H1 (cell line): ENCODE data around the gene PRMT9. TPM values are rescaled to one million over a fixed set of nuclear protein-coding genes. Genes with fewer than 3 reads are reported as not detected.

Experiments used
- CTCF ChIA-PET: fragments of 300-600 bp; sonication (Branson Sonifier 250); formaldehyde crosslinking; loops from one replicate; lab custom pipeline; 2021; ENCODE audit not compliant: partially characterized antibody; lab: Charles Lee
- POLR2A ChIA-PET: fragments of 300-600 bp; sonication (Branson Sonifier 250); formaldehyde crosslinking; loops from one replicate; lab custom pipeline; 2021; ENCODE audit warnings: inconsistent platforms; ENCODE audit not compliant: partially characterized antibody; lab: Charles Lee
- DNase-seq, 2 experiments: peaks; one replicate each; pipeline versions ENCODE4 v3.0.0 to v3.0.0-alpha.2; 2010 to 2022; ENCODE audit warnings: low spot score in 2 of 2, low read depth in 1 of 2, mixed read lengths in 1 of 2
- FAIRE-seq: peaks from 2 replicates; lab custom pipeline; 2011; peaks lifted over from hg19 to GRCh38; lab: Jason Lieb, UNC
- H2AFZ ChIP-seq: 2 replicates; pipeline ENCODE4 v1.8.1; 2012; ENCODE audit warnings: low read length, inconsistent platforms
- H2AK5ac ChIP-seq: 2 replicates; pipeline ENCODE4 v1.6.1; 2013; ENCODE audit warnings: low read depth, low read length
- H2BK120ac ChIP-seq: replicated peaks from 2 replicates; pipeline ENCODE3; 2013; ENCODE audit warnings: low read depth, low read length, inconsistent platforms
- H2BK12ac ChIP-seq: 2 replicates; pipeline ENCODE4 v1.6.1; 2013; ENCODE audit warnings: low read depth, low read length
- H2BK15ac ChIP-seq: 2 replicates; pipeline ENCODE4 v1.6.1; 2013; ENCODE audit warnings: low read length
- H2BK20ac ChIP-seq: 2 replicates; pipeline ENCODE4 v1.6.1; 2013; ENCODE audit warnings: low read length
- H2BK5ac ChIP-seq: 2 replicates; pipeline ENCODE4 v1.6.1; 2013; ENCODE audit warnings: low read depth, low read length
- H3K14ac ChIP-seq: 2 replicates; pipeline ENCODE4 v1.6.1; 2013; ENCODE audit warnings: inconsistent platforms; ENCODE audit not compliant: insufficient read length
- H3K18ac ChIP-seq: 2 replicates; pipeline ENCODE4 v1.6.1; 2013; ENCODE audit warnings: low read length; ENCODE audit errors: extremely low read depth
- H3K23ac ChIP-seq: 2 replicates; pipeline ENCODE4 v1.6.1; 2013; ENCODE audit warnings: inconsistent platforms; ENCODE audit not compliant: insufficient read length
- H3K23me2 ChIP-seq: 2 replicates; pipeline ENCODE4 v1.6.1; 2013; ENCODE audit warnings: low read depth, low read length
- H3K27ac ChIP-seq: 2 replicates; pipeline ENCODE4 v1.6.1; 2011; ENCODE audit warnings: low read depth, low read length, inconsistent platforms
- H3K27me3 ChIP-seq, 4 experiments: replicated peaks in 1 of 4; 1 replicate in 1 of 4; 2 replicates in 3 of 4; pipeline versions ENCODE4 v1.6.1 to v1.8.1; 2011 to 2013; ENCODE audit warnings: low read length in 3 of 4, mild to moderate bottlenecking in 3 of 4, inconsistent platforms in 2 of 4, mixed read lengths in 2 of 4, moderate library complexity in 1 of 4; ENCODE audit not compliant: control insufficient read depth in 3 of 4, insufficient read depth in 3 of 4; ENCODE audit errors: extremely low read depth in 1 of 4
- H3K36me3 ChIP-seq, 4 experiments: 2 replicates each; pipeline versions ENCODE4 v1.6.1 to v1.8.1; 2011 to 2013; ENCODE audit warnings: mild to moderate bottlenecking in 4 of 4, low read length in 3 of 4, moderate library complexity in 2 of 4, control low read depth in 1 of 4, inconsistent platforms in 1 of 4; ENCODE audit not compliant: insufficient read depth in 4 of 4, control insufficient read depth in 2 of 4
- H3K4ac ChIP-seq: replicated peaks from 2 replicates; pipeline ENCODE3; 2013; ENCODE audit warnings: low read length, low read depth, mixed read lengths, inconsistent platforms; ENCODE audit not compliant: insufficient read length
- H3K4me1 ChIP-seq, 4 experiments: replicated peaks in 1 of 4; 1 replicate in 1 of 4; 2 replicates in 3 of 4; pipeline versions ENCODE4 v1.6.1 to v1.8.1; 2011 to 2013; ENCODE audit warnings: low read length in 3 of 4, inconsistent platforms in 2 of 4, mixed read lengths in 1 of 4; ENCODE audit not compliant: insufficient read depth in 4 of 4, control insufficient read depth in 3 of 4
- H3K4me2 ChIP-seq, 2 experiments: 2 replicates each; pipeline versions ENCODE4 v1.6.1 to v1.8.1; 2011 to 2013; ENCODE audit warnings: low read depth in 2 of 2, low read length in 2 of 2, control low read depth in 1 of 2, inconsistent platforms in 1 of 2, mild to moderate bottlenecking in 1 of 2; ENCODE audit not compliant: insufficient read depth in 1 of 2
- H3K4me3 ChIP-seq, 4 experiments: fragments of 200-600, 300-600 bp in 1 of 4; sonication (generic), shearing (Covaris generic), sonication (Bioruptor Twin) in 1 of 4; 2 replicates each; pipeline versions ENCODE4 v1.5.1 to v1.8.1; 2011 to 2016; ENCODE audit warnings: low read length in 4 of 4, low read depth in 3 of 4, control low read depth in 2 of 4, inconsistent platforms in 2 of 4, mild to moderate bottlenecking in 2 of 4, mixed read lengths in 1 of 4, moderate library complexity in 1 of 4; ENCODE audit not compliant: insufficient read depth in 2 of 4; ENCODE audit errors: extremely low read depth in 1 of 4
- H3K56ac ChIP-seq: replicated peaks from 2 replicates; pipeline ENCODE3; 2013; ENCODE audit warnings: low read depth, mild to moderate bottlenecking, mixed read lengths, low read length, inconsistent platforms; ENCODE audit not compliant: insufficient read length
- H3K79me1 ChIP-seq: 2 replicates; pipeline ENCODE4 v1.6.1; 2013; ENCODE audit warnings: low read depth, low read length, control low read depth
- H3K79me2 ChIP-seq, 2 experiments: 2 replicates each; pipeline versions ENCODE4 v1.6.1 to v1.8.1; 2012 to 2013; ENCODE audit warnings: low read length in 2 of 2, mild to moderate bottlenecking in 2 of 2, inconsistent platforms in 1 of 2; ENCODE audit not compliant: insufficient read depth in 2 of 2, control insufficient read depth in 1 of 2
- H3K9ac ChIP-seq, 4 experiments: replicated peaks in 1 of 4; 1 replicate in 1 of 4; 2 replicates in 3 of 4; pipeline versions ENCODE4 v1.6.1 to v1.8.1; 2011 to 2013; ENCODE audit warnings: low read depth in 3 of 4, low read length in 3 of 4, control low read depth in 2 of 4, mild to moderate bottlenecking in 2 of 4, moderate library complexity in 2 of 4, inconsistent platforms in 1 of 4; ENCODE audit errors: extremely low read depth in 1 of 4
- H3K9me3 ChIP-seq, 2 experiments: 2 replicates each; pipeline versions ENCODE4 v1.6.1 to v1.8.1; 2012 to 2013; ENCODE audit warnings: mild to moderate bottlenecking in 2 of 2, moderate library complexity in 2 of 2, control low read depth in 1 of 2, inconsistent platforms in 1 of 2, low read depth in 1 of 2, low read length in 1 of 2, mixed read lengths in 1 of 2; ENCODE audit not compliant: insufficient read depth in 2 of 2
- H4K20me1 ChIP-seq, 2 experiments: replicated peaks in 1 of 2; 2 replicates each; pipeline versions ENCODE3 to v1.8.1; 2011 to 2013; ENCODE audit warnings: inconsistent platforms in 2 of 2, low read length in 2 of 2, mild to moderate bottlenecking in 1 of 2; ENCODE audit not compliant: insufficient read depth in 2 of 2, control insufficient read depth in 1 of 2
- H4K5ac ChIP-seq: 2 replicates; pipeline ENCODE4 v1.6.1; 2013; ENCODE audit warnings: low read length, low read depth, mixed read lengths, inconsistent platforms; ENCODE audit not compliant: insufficient read length
- H4K8ac ChIP-seq: 2 replicates; pipeline ENCODE4 v1.8.0; 2013; ENCODE audit warnings: mild to moderate bottlenecking, moderate library complexity, low read length, inconsistent platforms; ENCODE audit not compliant: insufficient read depth; ENCODE audit errors: extremely low read depth
- H4K91ac ChIP-seq: replicated peaks from 2 replicates; pipeline ENCODE3; 2013; ENCODE audit warnings: low read length, mixed read lengths, inconsistent platforms; ENCODE audit not compliant: insufficient read length
- BACH1 ChIP-seq: IDR thresholded peaks from 2 replicates; pipeline ENCODE4 v1.6.1; 2012; ENCODE audit warnings: low read length, improper control_type of control experiment
- BCL11A ChIP-seq, 2 experiments: IDR thresholded peaks; one replicate each; pipeline ENCODE4 v1.6.1; 2011; ENCODE audit warnings: low read depth in 2 of 2, low read length in 2 of 2, mild to moderate bottlenecking in 2 of 2
- BRCA1 ChIP-seq: IDR thresholded peaks from 2 replicates; pipeline ENCODE4 v1.6.1; 2012; ENCODE audit warnings: low read depth, low read length, improper control_type of control experiment
- FOSL1 ChIP-seq: IDR thresholded peaks from 2 replicates; pipeline ENCODE4 v1.6.1; 2011; ENCODE audit warnings: mild to moderate bottlenecking, low read depth, low read length, moderate library complexity; ENCODE audit not compliant: insufficient read depth
- KDM4A ChIP-seq: IDR thresholded peaks from one replicate; pipeline ENCODE4 v1.7.1; 2012; ENCODE audit warnings: low read depth, mild to moderate bottlenecking, moderate library complexity, low read length, inconsistent platforms; ENCODE audit not compliant: severe bottlenecking
- NRF1 ChIP-seq: IDR thresholded peaks from 2 replicates; pipeline ENCODE4 v1.6.1; 2011; ENCODE audit warnings: mild to moderate bottlenecking, low read depth, low read length, improper control_type of control experiment
- POU5F1 ChIP-seq: IDR thresholded peaks from 2 replicates; pipeline ENCODE4 v1.6.1; 2011; ENCODE audit warnings: low read depth, mild to moderate bottlenecking, low read length, moderate library complexity
- SAP30 ChIP-seq: fragments of 300-600 bp; sonication (generic); IDR thresholded peaks from 2 replicates; pipeline ENCODE4 v1.7.1; 2012; ENCODE audit warnings: low read length, moderate library complexity, mild to moderate bottlenecking, inconsistent platforms; ENCODE audit not compliant: insufficient read depth, insufficient replicate concordance
- TBP ChIP-seq: IDR thresholded peaks from 2 replicates; pipeline ENCODE4 v1.6.1; 2011; ENCODE audit warnings: low read depth, low read length, improper control_type of control experiment
- WGBS, 2 experiments: shearing (Covaris generic) in 1 of 2; methylation state at CpG; one replicate each; pipeline versions ENCODE4 v1.1.6 to v1.1.7; 2013 to 2015; ENCODE audit warnings: low lambda C conversion rate in 2 of 2, mixed read lengths in 2 of 2, inconsistent platforms in 1 of 2, low coverage in 1 of 2, missing lambda C conversion rate in 1 of 2; ENCODE audit not compliant: insufficient replicate concordance in 2 of 2, insufficient coverage in 1 of 2, insufficient read length in 1 of 2; ENCODE audit errors: extremely low coverage in 1 of 2, missing lambda C conversion rate in 1 of 2; 5-methylcytosine and 5-hydroxymethylcytosine counted together
- polyA plus RNA-seq, 7 experiments: library from polyadenylated mRNA; depleted of rRNA in 3 of 7; stranded (reverse) in 5 of 7; unstranded in 2 of 7; fragments of >200 nt in 5 of 7; fragments of 200-250 nt in 2 of 7; gene quantifications; 1 replicate in 5 of 7; 2 replicates in 1 of 7; 4 replicates in 1 of 7; pipeline versions ENCODE4 v1.2.1 to v1.2.3, GENCODE V29; 2011 to 2013; ENCODE audit warnings: missing spikeins in 2 of 7, mixed read lengths in 2 of 7
- total RNA-seq: library from RNA; stranded (reverse); fragmentation: NEBNext Ultra II Directional; extraction: Animal tissue kit (Norgen Biotek cat#: 25700); gene quantifications from 2 replicates; pipeline ENCODE4 v1.2.1, GENCODE V29; 2021
- TF ChIP-seq, protein P1 (sequence below): IDR thresholded peaks from 2 replicates; pipeline ENCODE4 v1.6.1; 2011; ENCODE audit warnings: low read length, improper control_type of control experiment

Gene PRMT9
- total and polyA plus RNA-seq, 2 of the 8 experiments (the other 6 are each of a cell fraction or from before 2014, with no cell fraction given), result 3.8 to 9.6 TPM

DNA sequence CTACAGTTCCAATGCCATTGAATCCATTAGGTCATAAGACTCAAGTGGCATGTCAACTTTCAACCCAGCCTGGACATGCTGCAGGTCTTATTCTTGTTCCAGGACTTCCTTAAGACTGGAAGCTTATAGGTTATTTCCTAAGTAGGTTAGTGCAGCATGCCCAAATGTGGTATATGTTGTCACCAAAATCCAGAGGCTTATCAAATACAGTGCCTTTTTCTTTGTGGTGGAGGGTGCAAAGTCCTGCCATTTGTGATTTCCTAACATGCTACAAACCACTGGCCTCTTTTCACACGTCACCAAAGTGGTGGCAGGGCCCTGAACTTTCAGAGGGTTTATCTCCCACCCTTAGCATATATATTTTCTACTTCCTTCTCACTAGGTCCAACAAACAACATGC is 76.5 kb downstream of the PRMT9 start:
- H2BK12ac ChIP-seq, result no peak overlapping the region
- no peak overlapping the region for H4K8ac ChIP-seq
- H3K14ac ChIP-seq, result no peak overlapping the region
- WGBS, 2 experiments, result 90% methylated on average over 1 of the region's 1 CpG; no CpG with 5 or more reads in 1 of the 2 experiments
- H3K9ac ChIP-seq, result no peak overlapping the region
- no peak overlapping the region for H3K23ac ChIP-seq
- FAIRE-seq (no peak), DNase-seq (no peak)
- no peak overlapping the region for H3K4me2 ChIP-seq
- no peak overlapping the region for H2AK5ac ChIP-seq
- H4K91ac ChIP-seq, result no peak overlapping the region
- no peaks in the 10 kb centered on the region for H3K9me3 ChIP-seq
- H3K4ac ChIP-seq, result no peak overlapping the region
- no peaks in the 10 kb centered on the region for H3K23me2 ChIP-seq
- no peaks in the 10 kb centered on the region for H4K20me1 ChIP-seq
- ChIA-PET CTCF (interaction anchor here (0.9 to 1.6 kb wide), 2 partner anchors 9 to 260 kb away, joined by 3 to 6 read pairs; no protein-coding TSS in a partner anchor), POLR2A (no interaction called here)
- no peaks in the 10 kb centered on the region for H3K79me2 ChIP-seq
- no peak overlapping the region for H2BK20ac ChIP-seq
- no peak overlapping the region for H2BK15ac ChIP-seq
- no peak overlapping the region for H2BK120ac ChIP-seq
- no peak overlapping the region for H3K18ac ChIP-seq
- no peaks in the 10 kb centered on the region for H3K79me1 ChIP-seq
- no peak overlapping the region for H3K56ac ChIP-seq
- H2AFZ ChIP-seq, result no peak overlapping the region
- H3K4me3 ChIP-seq, result no peak overlapping the region
- no peaks in the 10 kb centered on the region for H3K4me1 ChIP-seq
- no peak overlapping the region for H2BK5ac ChIP-seq
- no peaks in the 10 kb centered on the region for H3K27me3 ChIP-seq
- H3K36me3 ChIP-seq, result no peaks in the 10 kb centered on the region
- H3K27ac ChIP-seq, result no peak overlapping the region
- TF ChIP-seq, protein P1, sequence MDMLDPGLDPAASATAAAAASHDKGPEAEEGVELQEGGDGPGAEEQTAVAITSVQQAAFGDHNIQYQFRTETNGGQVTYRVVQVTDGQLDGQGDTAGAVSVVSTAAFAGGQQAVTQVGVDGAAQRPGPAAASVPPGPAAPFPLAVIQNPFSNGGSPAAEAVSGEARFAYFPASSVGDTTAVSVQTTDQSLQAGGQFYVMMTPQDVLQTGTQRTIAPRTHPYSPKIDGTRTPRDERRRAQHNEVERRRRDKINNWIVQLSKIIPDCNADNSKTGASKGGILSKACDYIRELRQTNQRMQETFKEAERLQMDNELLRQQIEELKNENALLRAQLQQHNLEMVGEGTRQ, result no peak
- no peak for TF ChIP-seq FOSL1
- no peak for TF ChIP-seq POU5F1
- no peak for TF ChIP-seq BACH1
- TF ChIP-seq TBP, result no peak
- TF ChIP-seq BRCA1, result no peak
- no peak for TF ChIP-seq SAP30
- TF ChIP-seq NRF1, result no peak
- TF ChIP-seq BCL11A (IDR thresholded peaks at IDR 0.05; ENCODE audit: low read depth in 2 of 2, low read length in 2 of 2), result no peak
- no peak for TF ChIP-seq KDM4A
- no peak overlapping the region for H4K5ac ChIP-seq
